Measurements from ENCODE around the gene NACC2. TPM values are rescaled to one million over a fixed set of nuclear protein-coding genes. Genes with fewer than 3 reads are reported as not detected.

NACC2 gene
- total and polyA plus RNA-seq, 2 of the 8 experiments (the other 6 are each of a cell fraction or from before 2014, with no cell fraction given) = 8.3 to 14.0 TPM

DNA sequence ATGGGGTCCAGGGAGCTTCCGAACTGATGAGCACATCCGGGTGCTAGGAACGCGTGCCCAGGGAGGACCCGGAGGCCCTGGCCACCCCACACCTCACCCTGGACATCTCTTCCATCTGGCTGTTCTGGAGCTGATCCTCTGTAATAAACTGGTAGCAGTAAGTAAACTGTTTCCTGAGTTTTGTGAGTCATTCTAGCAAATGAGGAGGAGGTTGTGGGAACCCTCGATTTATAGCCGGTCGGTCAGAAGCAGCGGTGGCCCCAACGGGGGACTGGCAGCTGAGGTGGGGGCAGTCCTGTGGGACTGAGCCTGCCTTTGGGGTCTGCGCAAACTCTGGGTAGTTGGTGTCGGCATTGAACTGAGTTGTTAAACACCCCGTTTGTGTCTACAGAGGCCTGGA is 118.6 kb downstream of the NACC2 start:
- H3K79me1 ChIP-seq (ENCODE audit: low read depth, low read length) = no peaks in the 10 kb centered on the region
- ChIA-PET CTCF (ENCODE audit: partially characterized antibody) (interaction anchor here (0.6 to 2.7 kb wide), 11 partner anchors 9 to 732 kb away, joined by 3 to 19 read pairs (median 3); no protein-coding TSS in a partner anchor), POLR2A (ENCODE audit: partially characterized antibody) (interaction anchor here (0.9 to 1.4 kb wide), 2 partner anchors 10 kb away, joined by 3 to 5 read pairs; no protein-coding TSS in a partner anchor)
- no peak overlapping the region for H4K5ac ChIP-seq (ENCODE audit: insufficient read length, low read depth, low read length)
- H3K4me1 ChIP-seq (replicated peaks in 1 of 4; ENCODE audit: control insufficient read depth in 3 of 4, insufficient read depth in 4 of 4, low read length in 3 of 4) = peaks cover 0 to 3% (median 0%) of the 10 kb centered on the region in 4 experiments; a peak in 4 of 7 replicates
- no peak overlapping the region; the same call in 1 of the 2 replicates for H3K18ac ChIP-seq (ENCODE audit: extremely low read depth, low read length)
- no peaks in the 10 kb centered on the region for H3K36me3 ChIP-seq (ENCODE audit: control insufficient read depth in 2 of 4, insufficient read depth in 4 of 4, low read length in 3 of 4)
- H3K23me2 ChIP-seq (ENCODE audit: low read depth, low read length) = no peaks in the 10 kb centered on the region; the same call in 1 of the 2 replicates
- H4K91ac ChIP-seq (replicated peaks; ENCODE audit: insufficient read length, low read length) = no peak overlapping the region
- no peak overlapping the region for H3K27ac ChIP-seq (ENCODE audit: low read depth, low read length)
- no peak overlapping the region for H3K56ac ChIP-seq (replicated peaks; ENCODE audit: insufficient read length, low read depth, low read length)
- H2BK12ac ChIP-seq (ENCODE audit: low read depth, low read length) = no peak overlapping the region
- no peak overlapping the region for H3K4me3 ChIP-seq (ENCODE audit: extremely low read depth in 1 of 4, insufficient read depth in 2 of 4, low read depth in 3 of 4, low read length in 4 of 4)
- H4K20me1 ChIP-seq (replicated peaks in 1 of 2; ENCODE audit: control insufficient read depth in 1 of 2, insufficient read depth in 2 of 2, low read length in 2 of 2) = peaks cover 0 to 3% of the 10 kb centered on the region in 2 experiments
- H2BK15ac ChIP-seq (ENCODE audit: low read length) = no peak overlapping the region
- no peak overlapping the region for H4K8ac ChIP-seq (ENCODE audit: extremely low read depth, insufficient read depth, low read length)
- no peak overlapping the region for H2BK5ac ChIP-seq (ENCODE audit: low read depth, low read length)
- H2AK5ac ChIP-seq (ENCODE audit: low read depth, low read length) = no peak overlapping the region
- H2BK20ac ChIP-seq (ENCODE audit: low read length) = no peak overlapping the region
- no peak overlapping the region for H3K4ac ChIP-seq (replicated peaks; ENCODE audit: insufficient read length, low read depth, low read length)
- WGBS, 2 experiments (ENCODE audit: extremely low coverage in 1 of 2, insufficient coverage in 1 of 2, insufficient read length in 1 of 2, insufficient replicate concordance in 2 of 2, low coverage in 1 of 2, low lambda C conversion rate in 2 of 2, missing lambda C conversion rate in 1 of 2) = 94% methylated on average over 13 of the region's 13 CpGs; no CpG with 5 or more reads in 1 of the 2 experiments
- H3K9ac ChIP-seq (replicated peaks in 1 of 4; ENCODE audit: extremely low read depth in 1 of 4, low read depth in 3 of 4, low read length in 3 of 4) = no peak overlapping the region; a peak in 1 of 7 replicates
- H2AFZ ChIP-seq (ENCODE audit: low read length) = no peak overlapping the region
- H2BK120ac ChIP-seq (replicated peaks; ENCODE audit: low read depth, low read length) = no peak overlapping the region
- H3K23ac ChIP-seq (ENCODE audit: insufficient read length) = no peak overlapping the region
- TF ChIP-seq, protein P1, sequence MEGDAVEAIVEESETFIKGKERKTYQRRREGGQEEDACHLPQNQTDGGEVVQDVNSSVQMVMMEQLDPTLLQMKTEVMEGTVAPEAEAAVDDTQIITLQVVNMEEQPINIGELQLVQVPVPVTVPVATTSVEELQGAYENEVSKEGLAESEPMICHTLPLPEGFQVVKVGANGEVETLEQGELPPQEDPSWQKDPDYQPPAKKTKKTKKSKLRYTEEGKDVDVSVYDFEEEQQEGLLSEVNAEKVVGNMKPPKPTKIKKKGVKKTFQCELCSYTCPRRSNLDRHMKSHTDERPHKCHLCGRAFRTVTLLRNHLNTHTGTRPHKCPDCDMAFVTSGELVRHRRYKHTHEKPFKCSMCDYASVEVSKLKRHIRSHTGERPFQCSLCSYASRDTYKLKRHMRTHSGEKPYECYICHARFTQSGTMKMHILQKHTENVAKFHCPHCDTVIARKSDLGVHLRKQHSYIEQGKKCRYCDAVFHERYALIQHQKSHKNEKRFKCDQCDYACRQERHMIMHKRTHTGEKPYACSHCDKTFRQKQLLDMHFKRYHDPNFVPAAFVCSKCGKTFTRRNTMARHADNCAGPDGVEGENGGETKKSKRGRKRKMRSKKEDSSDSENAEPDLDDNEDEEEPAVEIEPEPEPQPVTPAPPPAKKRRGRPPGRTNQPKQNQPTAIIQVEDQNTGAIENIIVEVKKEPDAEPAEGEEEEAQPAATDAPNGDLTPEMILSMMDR (IDR thresholded peaks at IDR 0.05; ENCODE audit: control extremely low read depth in 1 of 3, insufficient read depth in 1 of 3, low read depth in 1 of 3, low read length in 3 of 3) = no peak
- TF ChIP-seq SP1 (IDR thresholded peaks at IDR 0.05; ENCODE audit: low read depth, low read length) = no peak
- no peak for TF ChIP-seq SIRT6 (IDR thresholded peaks at IDR 0.05; ENCODE audit: low read length)
- TF ChIP-seq RAD21 (IDR thresholded peaks at IDR 0.05 in 1 of 2, conservative IDR thresholded peaks at IDR 0.05 in 1 of 2; ENCODE audit: low read depth in 2 of 2, low read length in 2 of 2) = no peak
- TF ChIP-seq BCL11A (IDR thresholded peaks at IDR 0.05; ENCODE audit: low read depth in 2 of 2, low read length in 2 of 2) = no peak
- no peak for TF ChIP-seq PHF8 (conservative IDR thresholded peaks at IDR 0.05; ENCODE audit: low read depth, low read length)
- H3K14ac ChIP-seq (ENCODE audit: insufficient read length) = no peak overlapping the region
- DNase-seq (ENCODE audit: low read depth in 1 of 2, low spot score in 2 of 2) = no peak
- H3K79me2 ChIP-seq (ENCODE audit: control insufficient read depth in 1 of 2, insufficient read depth in 2 of 2, low read length in 2 of 2) = no peaks in the 10 kb centered on the region
- no peaks in the 10 kb centered on the region for H3K27me3 ChIP-seq (replicated peaks in 1 of 4; ENCODE audit: control insufficient read depth in 3 of 4, extremely low read depth in 1 of 4, insufficient read depth in 3 of 4, low read length in 3 of 4)
- no peaks in the 10 kb centered on the region for H3K9me3 ChIP-seq (ENCODE audit: insufficient read depth in 2 of 2, low read depth in 1 of 2, low read length in 1 of 2)
- no peak overlapping the region for H3K4me2 ChIP-seq (ENCODE audit: insufficient read depth in 1 of 2, low read depth in 2 of 2, low read length in 2 of 2)
- no peak for FAIRE-seq
